ENCODE data around the gene SKI.

SKI gene

GRCh38 chr1:2352341-2352896 lies 124.3 kb downstream of the SKI start:
- TF ChIP-seq POLR2AphosphoS5 (IDR thresholded peaks at IDR 0.05; ENCODE audit: borderline replicate concordance, low read depth, low read length) (no peak), FOXP2 (optimal IDR thresholded peaks at IDR 0.05; ENCODE audit: control extremely low read depth, extremely low read length, insufficient read depth) (no peak), EZH2 (IDR thresholded peaks at IDR 0.05) (no peak)
- H3K9ac ChIP-seq (ENCODE audit: insufficient read length): no peak overlapping the region
- no peaks in the 10 kb centered on the region for H3K9me3 ChIP-seq (ENCODE audit: low read depth, low read length)
- H3K36me3 ChIP-seq (ENCODE audit: insufficient read depth, low read length): no peaks in the 10 kb centered on the region
- no peak overlapping the region for H3K4me3 ChIP-seq
- no peak for DNase-seq (ENCODE audit: low read depth, low spot score)
- H3K27ac ChIP-seq: no peak overlapping the region

GRCh38 chr1:2352897-2353550 lies 124.9 kb downstream of the SKI start:
- no peak for TF ChIP-seq EZH2 (IDR thresholded peaks at IDR 0.05)
- TF ChIP-seq FOXP2 (optimal IDR thresholded peaks at IDR 0.05; ENCODE audit: control extremely low read depth, extremely low read length, insufficient read depth): no peak
- no peak for TF ChIP-seq POLR2AphosphoS5 (IDR thresholded peaks at IDR 0.05; ENCODE audit: borderline replicate concordance, low read depth, low read length)
- no peak overlapping the region for H3K27ac ChIP-seq
- H3K9me3 ChIP-seq (ENCODE audit: low read depth, low read length): no peaks in the 10 kb centered on the region
- no peak overlapping the region for H3K4me3 ChIP-seq
- H3K9ac ChIP-seq (ENCODE audit: insufficient read length): no peak overlapping the region
- no peak for DNase-seq (ENCODE audit: low read depth, low spot score)
- H3K36me3 ChIP-seq (ENCODE audit: insufficient read depth, low read length): no peaks in the 10 kb centered on the region

GRCh38 chr1:2353551-2354438 lies 125.7 kb downstream of the SKI start:
- no peak for DNase-seq (ENCODE audit: low read depth, low spot score)
- Histone ChIP-seq H3K9ac (ENCODE audit: insufficient read length) (no peak overlapping the region), H3K36me3 (ENCODE audit: insufficient read depth, low read length) (no peaks in the 10 kb centered on the region), H3K9me3 (ENCODE audit: low read depth, low read length) (no peaks in the 10 kb centered on the region), H3K4me3 (no peak overlapping the region), H3K27ac (no peak overlapping the region)
- TF ChIP-seq EZH2 (IDR thresholded peaks at IDR 0.05): no peak
- TF ChIP-seq FOXP2 (optimal IDR thresholded peaks at IDR 0.05; ENCODE audit: control extremely low read depth, extremely low read length, insufficient read depth): no peak
- no peak for TF ChIP-seq POLR2AphosphoS5 (IDR thresholded peaks at IDR 0.05; ENCODE audit: borderline replicate concordance, low read depth, low read length)

GRCh38 chr1:2354511-2355372 lies 126.6 kb downstream of the SKI start:
- DNase-seq (ENCODE audit: low read depth, low spot score): no peak
- TF ChIP-seq EZH2 (IDR thresholded peaks at IDR 0.05): no peak
- no peak for TF ChIP-seq FOXP2 (optimal IDR thresholded peaks at IDR 0.05; ENCODE audit: control extremely low read depth, extremely low read length, insufficient read depth)
- TF ChIP-seq POLR2AphosphoS5 (IDR thresholded peaks at IDR 0.05; ENCODE audit: borderline replicate concordance, low read depth, low read length): no peak
- no peak overlapping the region for H3K27ac ChIP-seq

GRCh38 chr1:2355373-2356261 lies 127.5 kb downstream of the SKI start:
- no peak overlapping the region for H3K9ac ChIP-seq (ENCODE audit: insufficient read length)

More at GRCh38 chr1:2354511-2355372, 126.6 kb downstream of the SKI start:
- Histone ChIP-seq H3K4me3 (no peak overlapping the region), H3K9me3 (ENCODE audit: low read depth, low read length) (no peaks in the 10 kb centered on the region), H3K9ac (ENCODE audit: insufficient read length) (no peak overlapping the region), H3K36me3 (ENCODE audit: insufficient read depth, low read length) (no peaks in the 10 kb centered on the region)

GRCh38 chr1:2356401-2356800 lies 128.3 kb downstream of the SKI start:
- no peak for TF ChIP-seq EZH2 (IDR thresholded peaks at IDR 0.05)
- no peak for TF ChIP-seq POLR2AphosphoS5 (IDR thresholded peaks at IDR 0.05; ENCODE audit: borderline replicate concordance, low read depth, low read length)
- no peak for TF ChIP-seq FOXP2 (optimal IDR thresholded peaks at IDR 0.05; ENCODE audit: control extremely low read depth, extremely low read length, insufficient read depth)
- no peaks in the 10 kb centered on the region for H3K9me3 ChIP-seq (ENCODE audit: low read depth, low read length)
- no peak overlapping the region for H3K27ac ChIP-seq
- no peak for DNase-seq (ENCODE audit: low read depth, low spot score)
- H3K4me3 ChIP-seq: no peak overlapping the region
- no peak overlapping the region for H3K9ac ChIP-seq (ENCODE audit: insufficient read length)
- H3K36me3 ChIP-seq (ENCODE audit: insufficient read depth, low read length): no peaks in the 10 kb centered on the region

More at GRCh38 chr1:2355373-2356261, 127.5 kb downstream of the SKI start:
- no peak for TF ChIP-seq POLR2AphosphoS5 (IDR thresholded peaks at IDR 0.05; ENCODE audit: borderline replicate concordance, low read depth, low read length)
- no peak for TF ChIP-seq EZH2 (IDR thresholded peaks at IDR 0.05)
- TF ChIP-seq FOXP2 (optimal IDR thresholded peaks at IDR 0.05; ENCODE audit: control extremely low read depth, extremely low read length, insufficient read depth): no peak
- Histone ChIP-seq H3K9me3 (ENCODE audit: low read depth, low read length) (no peaks in the 10 kb centered on the region), H3K36me3 (ENCODE audit: insufficient read depth, low read length) (no peaks in the 10 kb centered on the region), H3K27ac (no peak overlapping the region), H3K4me3 (no peak overlapping the region)
- DNase-seq (ENCODE audit: low read depth, low spot score): no peak

All from SK-N-MC (cell line).